DMS153 treated with DMSO at 0.1 percent for 48 hours (cell line): Measurements from ENCODE around the gene APBB1.

Experiments used
- DNase-seq: peaks from one replicate; lab custom pipeline; 2025; ENCODE audit not compliant: unreplicated experiment; lab: John Stamatoyannopoulos, UW

APBB1 gene

GRCh38 chr11:6417907-6418556, 862 bp downstream of the APBB1 start:
- no peak for DNase-seq

- DNase-seq = no peak
Measured at GRCh38 chr11:6415797-6416196, 3.1 kb downstream of the APBB1 start.

GRCh38 chr11:6414874-6415328, 4.0 kb downstream of the APBB1 start:
- DNase-seq = no peak

- DNase-seq = no peak
Measured at GRCh38 chr11:6413791-6414201, 5.1 kb downstream of the APBB1 start.

GRCh38 chr11:6411594-6412031, 7.3 kb downstream of the APBB1 start:
- no peak for DNase-seq

- DNase-seq = no peak
Measured at GRCh38 chr11:6410695-6411430, 8.0 kb downstream of the APBB1 start.

- no peak for DNase-seq
Measured at GRCh38 chr11:6406370-6406769, 12.5 kb downstream of the APBB1 start.

- DNase-seq = no peak
Measured at GRCh38 chr11:6405846-6406245, 13.0 kb downstream of the APBB1 start.

- no peak for DNase-seq
Measured at GRCh38 chr11:6405052-6405667, 13.7 kb downstream of the APBB1 start.

- no peak for DNase-seq
Measured at GRCh38 chr11:6404342-6405051, 14.4 kb downstream of the APBB1 start.

GRCh38 chr11:6403539-6403938, 15.4 kb downstream of the APBB1 start:
- DNase-seq = no peak

- DNase-seq = no peak
Measured at GRCh38 chr11:6402561-6402981, 16.3 kb downstream of the APBB1 start.

- no peak for DNase-seq
Measured at GRCh38 chr11:6402061-6402470, 16.8 kb downstream of the APBB1 start.

- DNase-seq = no peak
Measured at GRCh38 chr11:6401464-6401863, 17.4 kb downstream of the APBB1 start.

GRCh38 chr11:6400431-6401345, 18.2 kb downstream of the APBB1 start:
- no peak for DNase-seq

GRCh38 chr11:6397636-6398035, 21.3 kb downstream of the APBB1 start:
- no peak for DNase-seq

GRCh38 chr11:6397156-6397555, 21.7 kb downstream of the APBB1 start:
- DNase-seq = no peak

- no peak for DNase-seq
Measured at GRCh38 chr11:6395470-6396060, 23.3 kb downstream of the APBB1 start.

GRCh38 chr11:6393989-6394670, 24.8 kb downstream of the APBB1 start:
- DNase-seq = no peak
